Smooth muscle cell (in vitro differentiated cells): ENCODE measurements around the gene LINC00237. TPM values are rescaled to one million over a fixed set of nuclear protein-coding genes. Genes with fewer than 3 reads are reported as not detected.

Experiments
- DNase-seq: peaks from one replicate; lab custom pipeline; 2025; ENCODE audit not compliant: unreplicated experiment; lab: John Stamatoyannopoulos, UW
- H2AFZ ChIP-seq: fragments of 200-600 bp; sonication (generic); 2 replicates; pipeline ENCODE4 v1.6.0; 2016; ENCODE audit warnings: antibody characterized with exemption, low read depth, mild to moderate bottlenecking
- H3F3A ChIP-seq: fragments of 200-600 bp; sonication (generic); 2 replicates; pipeline ENCODE4 v1.6.0; 2017; ENCODE audit warnings: antibody characterized with exemption, low read depth
- H3K27ac ChIP-seq: fragments of 200-600 bp; sonication (generic); 2 replicates; pipeline ENCODE4 v1.5.1; 2016; ENCODE audit warnings: low read depth, mild to moderate bottlenecking
- H3K27me3 ChIP-seq: fragments of 200-600 bp; sonication (generic); 2 replicates; pipeline ENCODE4 v1.6.1; 2016; ENCODE audit warnings: low read depth, mild to moderate bottlenecking
- H3K36me3 ChIP-seq: fragments of 200-600 bp; sonication (generic); 2 replicates; pipeline ENCODE4 v1.5.1; 2016; ENCODE audit warnings: low read depth
- H3K4me1 ChIP-seq: fragments of 200-600 bp; sonication (generic); 2 replicates; pipeline ENCODE4 v1.5.1; 2016; ENCODE audit warnings: low read depth
- H3K4me2 ChIP-seq: fragments of 200-600 bp; sonication (generic); 2 replicates; pipeline ENCODE4 v1.6.0; 2016; ENCODE audit warnings: mild to moderate bottlenecking
- H3K4me3 ChIP-seq: fragments of 200-600 bp; sonication (generic); 2 replicates; pipeline ENCODE4 v1.5.1; 2016; ENCODE audit warnings: mild to moderate bottlenecking
- H3K79me2 ChIP-seq: fragments of 200-600 bp; sonication (generic); 2 replicates; pipeline ENCODE4 v1.6.0; 2016; ENCODE audit warnings: low read depth, mild to moderate bottlenecking
- H3K9ac ChIP-seq: fragments of 200-600 bp; sonication (generic); 2 replicates; pipeline ENCODE4 v1.6.0; 2016; ENCODE audit warnings: low read depth
- H3K9me3 ChIP-seq: fragments of 200-600 bp; sonication (generic); replicated peaks from 2 replicates; pipeline ENCODE4 v1.5.1; 2016; ENCODE audit warnings: low read depth
- H4K20me1 ChIP-seq: fragments of 200-600 bp; sonication (generic); 2 replicates; pipeline ENCODE4 v1.6.0; 2016; ENCODE audit warnings: low read depth
- CTCF ChIP-seq: fragments of 200-600 bp; sonication (generic); IDR thresholded peaks from 2 replicates; pipeline ENCODE4 v1.5.1; 2017; ENCODE audit warnings: borderline replicate concordance, mild to moderate bottlenecking, antibody characterized with exemption; ENCODE audit not compliant: insufficient read depth, poor library complexity, severe bottlenecking
- whole genome bisulfite sequencing: methylation state at CpG from one replicate; pipeline ENCODE4 v1.1.7; 2016; ENCODE audit warnings: low lambda C conversion rate; 5-methylcytosine and 5-hydroxymethylcytosine counted together
- polyA plus RNA-seq: library from polyadenylated mRNA; unstranded; fragments of >200 nt; fragmentation: Nextera tagmentation; extraction: Ambion mirVana; gene quantifications from 2 replicates; pipeline ENCODE4 v1.2.1, GENCODE V29; 2016
- total RNA-seq: library from RNA; depleted of rRNA; stranded (reverse); fragments of >200 nt; gene quantifications from 2 replicates; pipeline ENCODE4 v1.2.3, GENCODE V29; 2014

The LINC00237 gene
- total and polyA plus RNA-seq, 2 experiments from 2014 or later: not detected

GRCh38 chr20:21087862-21088540, 18.2 kb downstream of the LINC00237 start:
- no peak for DNase-seq
- H2AFZ ChIP-seq: no peak overlapping the region
- no peak overlapping the region for H3K27ac ChIP-seq
- no peaks in the 10 kb centered on the region for H4K20me1 ChIP-seq
- no peaks in the 10 kb centered on the region for H3F3A ChIP-seq
- peaks cover 25% of the 10 kb centered on the region for H3K27me3 ChIP-seq
- no peak for TF ChIP-seq CTCF
- H3K4me2 ChIP-seq: no peak overlapping the region
- H3K9ac ChIP-seq: no peak overlapping the region
- no peaks in the 10 kb centered on the region for H3K79me2 ChIP-seq
- H3K36me3 ChIP-seq: no peaks in the 10 kb centered on the region
- peaks cover 12% of the 10 kb centered on the region for H3K4me1 ChIP-seq
- WGBS: 88% methylated on average over 9 of the region's 9 CpGs
- H3K4me3 ChIP-seq: no peak overlapping the region
- no peaks in the 10 kb centered on the region for H3K9me3 ChIP-seq

GRCh38 chr20:21083825-21084325, 22.3 kb downstream of the LINC00237 start:
- Histone ChIP-seq H4K20me1 (no peaks in the 10 kb centered on the region), H3K27me3 (peaks cover 23% of the 10 kb centered on the region), H3K9me3 (no peaks in the 10 kb centered on the region), H3K4me1 (no peaks in the 10 kb centered on the region), H3K27ac (no peak overlapping the region), H3K4me2 (no peak overlapping the region), H3F3A (no peaks in the 10 kb centered on the region), H3K36me3 (no peaks in the 10 kb centered on the region), H3K4me3 (no peak overlapping the region), H3K9ac (no peak overlapping the region), H2AFZ (no peak overlapping the region), H3K79me2 (no peaks in the 10 kb centered on the region)
- WGBS: 43% methylated on average over 2 of the region's 2 CpGs
- TF ChIP-seq CTCF: no peak
- DNase-seq: no peak

- no peaks in the 10 kb centered on the region for H3F3A ChIP-seq
- WGBS: 80% methylated on average over 2 of the region's 2 CpGs
- H3K9ac ChIP-seq: no peak overlapping the region
- H3K4me2 ChIP-seq: no peak overlapping the region
- DNase-seq: no peak
- peaks cover 23% of the 10 kb centered on the region for H3K27me3 ChIP-seq
- no peaks in the 10 kb centered on the region for H3K9me3 ChIP-seq
- no peak for TF ChIP-seq CTCF
- H2AFZ ChIP-seq: no peak overlapping the region
- no peak overlapping the region for H3K4me3 ChIP-seq
- H4K20me1 ChIP-seq: no peaks in the 10 kb centered on the region
- H3K79me2 ChIP-seq: no peaks in the 10 kb centered on the region
- no peaks in the 10 kb centered on the region for H3K36me3 ChIP-seq
- no peaks in the 10 kb centered on the region for H3K4me1 ChIP-seq
- no peak overlapping the region for H3K27ac ChIP-seq
These were observed 23.6 kb downstream of the LINC00237 start for GRCh38 chr20:21082584-21082983.
